COLO829 (cell line): ENCODE measurements around the gene SFTA2.
"Not testable (repeated sequence)": the region's sequence is repeated elsewhere in the genome, so short reads cannot be mapped to it uniquely, and the experiment has no call there.

Experiments
- DNase-seq: peaks from one replicate; pipeline ENCODE4 v3.0.0; 2012; ENCODE audit warnings: low spot score

SFTA2 gene

GRCh38 chr6:30931969-30932645 lies at the start of gene SFTA2:
SFTA2 (minus strand) TSS chr6:30932170; CDS start chr6:30932096, 74 bp downstream.
- no peak for DNase-seq

GRCh38 chr6:30979690-30980089 lies 47.7 kb upstream of the SFTA2 start:
- DNase-seq, result no peak

- DNase-seq, result no peak
These were observed 47.2 kb upstream of the SFTA2 start for GRCh38 chr6:30979141-30979540.

- no peak for DNase-seq
These were observed 42.7 kb upstream of the SFTA2 start for GRCh38 chr6:30974490-30975252.

- no peak for DNase-seq
These were observed 40.8 kb upstream of the SFTA2 start for GRCh38 chr6:30972816-30973215.

GRCh38 chr6:30970946-30971345 lies 39.0 kb upstream of the SFTA2 start:
- DNase-seq, result no peak

- DNase-seq, result not testable (repeated sequence)
These were observed 37.2 kb upstream of the SFTA2 start for GRCh38 chr6:30969171-30969570.

- DNase-seq, result no peak
These were observed 34.2 kb upstream of the SFTA2 start for GRCh38 chr6:30966154-30966553.

- DNase-seq, result no peak
These were observed 33.2 kb upstream of the SFTA2 start for GRCh38 chr6:30965140-30965601.

- DNase-seq, result no peak
These were observed 32.1 kb upstream of the SFTA2 start for GRCh38 chr6:30964075-30964474.

- no peak for DNase-seq
These were observed 31.7 kb upstream of the SFTA2 start for GRCh38 chr6:30963641-30964040.

- no peak for DNase-seq
These were observed 30.7 kb upstream of the SFTA2 start for GRCh38 chr6:30962716-30963115.

GRCh38 chr6:30960907-30961673 lies 29.1 kb upstream of the SFTA2 start:
- no peak for DNase-seq

- peak; percentile 55 for DNase-seq
These were observed 25.7 kb upstream of the SFTA2 start for GRCh38 chr6:30957716-30958115.

GRCh38 chr6:30955367-30956042 lies 23.5 kb upstream of the SFTA2 start:
- no peak for DNase-seq

- no peak for DNase-seq
These were observed 22.8 kb upstream of the SFTA2 start for GRCh38 chr6:30954631-30955366.

GRCh38 chr6:30951907-30952469 lies 20.0 kb upstream of the SFTA2 start:
- no peak for DNase-seq

- no peak for DNase-seq
These were observed 16.8 kb upstream of the SFTA2 start for GRCh38 chr6:30948811-30949210.

- DNase-seq, result no peak
These were observed 15.3 kb upstream of the SFTA2 start for GRCh38 chr6:30947231-30947630.

GRCh38 chr6:30945281-30945680 lies 13.3 kb upstream of the SFTA2 start:
- DNase-seq, result no peak

GRCh38 chr6:30944051-30944450 lies 12.1 kb upstream of the SFTA2 start:
- no peak for DNase-seq
